GM18511 (cell line): Measurements from ENCODE around the gene LIG4.

Source experiments
- ATAC-seq: cut with Tn5 transposase; IDR thresholded peaks from one replicate; pipeline ENCODE4 v1.9.1; 2021; ENCODE audit warnings: mild to moderate bottlenecking, moderate library complexity; ENCODE audit not compliant: unreplicated experiment

LIG4 gene

DNA sequence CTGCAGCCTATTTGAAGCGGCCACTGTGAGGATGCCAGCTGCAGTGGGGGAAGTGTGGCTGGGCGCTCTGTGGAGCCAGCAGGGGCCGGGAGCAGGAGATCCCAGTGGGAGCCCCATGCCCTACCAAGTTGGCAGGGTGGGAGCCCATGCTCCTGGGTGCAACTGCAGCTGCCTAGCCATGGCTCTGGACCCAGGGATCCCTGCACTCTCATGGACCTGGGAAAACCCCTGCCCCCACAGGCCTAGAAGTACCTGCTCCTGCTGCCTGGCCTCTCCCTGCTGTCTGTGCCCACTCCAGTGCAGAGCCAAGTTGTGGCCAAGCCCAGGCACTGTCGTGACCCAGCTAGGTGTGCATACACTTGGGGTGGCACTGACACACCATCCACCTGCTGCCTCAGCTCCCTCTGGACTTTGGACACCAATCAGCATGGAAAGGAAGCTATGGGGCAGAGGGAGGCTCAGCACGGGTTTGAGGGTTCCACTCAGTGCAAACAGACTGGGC, 20.9 kb downstream of the LIG4 start:
- no peak for ATAC-seq

DNA sequence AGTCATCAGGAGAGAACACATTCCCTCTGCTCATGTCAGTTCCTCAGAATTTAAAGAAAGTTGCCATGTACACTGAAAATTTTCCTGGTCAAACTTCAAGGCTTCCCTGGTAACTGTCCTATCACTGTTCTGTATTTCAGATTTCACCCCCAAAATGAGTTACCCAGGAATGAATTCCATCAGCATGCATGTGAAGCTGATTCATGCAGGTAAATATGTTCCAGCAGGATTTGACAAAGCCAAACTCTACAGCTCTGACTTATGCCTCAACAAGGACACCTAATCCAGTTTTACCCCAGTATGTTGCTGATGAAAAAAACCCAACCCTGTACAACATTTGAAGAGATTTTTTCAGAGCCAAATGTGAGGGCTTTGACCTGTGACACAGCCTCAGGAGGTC, 21.5 kb downstream of the LIG4 start:
- no peak for ATAC-seq

DNA sequence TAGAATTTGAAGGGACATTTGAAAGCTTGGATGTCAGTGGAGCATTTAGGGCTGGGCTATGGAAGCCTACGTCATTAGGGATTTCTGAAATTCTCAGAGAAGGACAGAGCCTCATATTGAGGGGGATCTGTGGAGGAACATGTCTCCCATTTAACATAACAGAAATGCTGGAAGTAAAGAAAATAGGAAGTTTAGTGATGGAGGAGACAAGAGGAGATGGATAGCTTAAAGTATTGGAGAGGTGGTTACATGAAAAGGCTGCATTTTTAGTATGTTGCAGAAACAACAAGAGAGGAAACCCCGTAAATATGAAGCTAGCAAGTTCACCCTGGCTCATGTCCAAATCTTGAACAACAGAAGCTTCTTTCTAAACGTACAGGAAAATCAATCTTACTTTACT, 24.4 kb downstream of the LIG4 start:
- ATAC-seq: no peak

DNA sequence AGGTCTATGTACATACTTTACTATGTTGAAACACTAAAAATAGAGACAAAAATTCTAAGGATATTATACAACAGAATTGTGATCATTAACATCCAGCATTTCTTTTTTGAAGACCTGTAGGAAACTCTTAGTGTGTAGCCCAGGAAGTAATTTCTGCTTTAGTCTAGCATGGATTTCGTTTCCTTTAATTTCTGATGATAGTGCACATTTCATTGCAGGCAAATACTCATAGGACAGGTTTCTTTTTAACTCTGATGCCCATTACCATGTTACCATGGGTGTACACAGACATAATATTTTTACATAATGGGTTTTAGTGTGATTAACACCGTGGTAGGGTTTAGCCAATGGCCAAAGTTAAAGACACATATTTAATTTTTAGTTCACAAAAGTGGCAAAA, 27.1 kb downstream of the LIG4 start:
- no peak for ATAC-seq

DNA sequence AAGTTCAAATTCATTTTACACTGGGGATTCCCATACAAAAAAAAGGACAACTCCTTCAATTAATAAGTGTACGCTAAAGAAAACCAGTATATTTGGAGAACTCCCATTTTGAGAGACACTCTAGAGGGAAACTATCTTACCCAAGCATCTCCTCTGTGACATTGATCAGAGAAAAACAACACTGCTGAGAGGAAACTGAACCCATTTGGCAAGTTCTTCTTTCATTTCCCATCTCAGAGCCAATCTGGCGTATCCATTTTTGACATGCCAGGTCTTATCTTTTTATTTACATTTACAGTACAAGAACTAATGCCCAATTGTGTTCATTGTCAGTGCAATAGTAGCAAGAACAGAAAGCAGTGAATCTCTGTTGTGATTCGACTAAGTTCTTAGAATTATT, 30.1 kb downstream of the LIG4 start:
- ATAC-seq: no peak

DNA sequence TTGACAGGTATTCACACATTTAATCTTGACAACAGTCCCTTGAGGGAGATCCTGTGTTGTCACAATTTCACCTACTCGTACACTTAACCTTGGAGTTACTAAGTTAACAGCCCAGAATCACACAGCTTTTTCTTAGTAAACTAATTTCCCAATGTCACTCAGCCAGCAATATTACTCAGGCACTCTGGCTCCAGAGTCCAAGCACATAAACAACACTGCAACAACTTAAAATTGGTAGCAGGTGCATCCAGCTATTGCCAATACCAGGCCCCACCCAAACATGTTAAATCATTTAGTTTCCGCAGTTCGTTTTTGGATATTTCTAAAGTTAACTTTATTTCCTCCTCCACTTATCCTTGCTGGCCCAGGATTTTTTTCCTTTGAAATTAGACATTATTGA, 32.7 kb downstream of the LIG4 start:
- no peak for ATAC-seq

DNA sequence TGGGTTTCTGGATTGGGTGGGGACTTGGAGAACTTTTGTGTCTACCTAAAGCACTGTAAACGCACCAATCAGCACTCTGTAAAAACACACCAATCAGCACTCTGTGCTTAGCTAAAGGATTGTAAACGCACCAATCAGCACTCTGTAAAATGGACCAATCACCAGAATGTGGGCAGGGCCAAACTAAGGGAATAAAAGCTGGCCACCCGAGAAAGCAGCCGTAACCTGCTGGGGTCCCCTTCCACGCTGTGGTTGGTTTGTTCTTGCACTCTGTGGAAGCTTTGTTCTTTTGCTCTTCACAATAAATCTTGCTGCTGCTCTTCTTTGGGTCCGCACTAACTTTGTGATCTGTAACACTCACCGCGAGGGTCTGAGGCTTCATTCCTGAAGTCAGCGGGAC, 37.3 kb downstream of the LIG4 start:
- ATAC-seq: no peak

DNA sequence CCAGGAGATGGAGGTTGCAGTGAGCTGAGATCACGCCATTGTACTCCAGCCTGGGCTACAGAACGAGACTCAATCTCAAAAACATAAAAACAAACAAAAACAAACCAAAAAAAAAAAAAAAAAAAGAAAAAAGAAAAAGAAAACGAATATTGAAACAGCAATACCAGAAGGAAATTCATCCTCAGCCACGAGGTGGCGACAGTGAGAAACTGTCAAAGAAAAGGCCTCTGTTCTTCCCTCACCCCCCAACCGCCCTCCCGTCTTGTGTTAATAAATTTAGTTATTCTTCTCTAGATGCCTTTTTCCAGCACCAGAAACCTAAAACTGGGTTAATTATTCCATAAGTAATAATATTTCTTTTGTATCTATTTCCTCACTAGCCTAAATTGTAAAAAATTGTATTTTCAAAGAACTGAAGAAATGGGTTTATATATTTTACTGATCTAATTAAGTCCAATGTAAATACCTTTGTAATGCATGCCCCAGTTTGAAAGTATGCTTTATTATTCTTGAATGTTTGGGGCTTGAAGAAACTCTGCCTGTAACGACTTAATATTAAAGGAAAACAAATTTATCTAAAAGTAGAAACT, 38.6 kb downstream of the LIG4 start:
- peak; percentile 72 for ATAC-seq

DNA sequence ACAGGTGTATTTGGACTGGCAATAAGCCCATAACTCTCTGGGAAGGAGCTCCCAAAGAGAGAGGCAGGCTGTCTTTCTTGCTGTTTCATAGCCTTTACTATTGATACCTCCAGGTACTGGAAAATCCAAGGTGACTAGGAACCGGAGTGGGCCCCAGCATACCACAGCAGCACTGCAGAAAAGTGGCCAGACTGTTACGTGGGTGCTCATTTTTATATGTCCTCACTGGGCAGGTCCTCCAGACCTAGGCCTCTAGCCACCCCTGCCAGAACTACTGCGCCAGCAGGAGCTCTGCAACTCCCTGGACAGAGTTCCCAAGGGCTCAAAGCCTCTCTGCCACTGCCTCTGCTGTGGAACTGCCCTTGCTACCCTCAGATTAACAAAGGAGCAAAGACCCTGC, 46.4 kb downstream of the LIG4 start:
- no peak for ATAC-seq

DNA sequence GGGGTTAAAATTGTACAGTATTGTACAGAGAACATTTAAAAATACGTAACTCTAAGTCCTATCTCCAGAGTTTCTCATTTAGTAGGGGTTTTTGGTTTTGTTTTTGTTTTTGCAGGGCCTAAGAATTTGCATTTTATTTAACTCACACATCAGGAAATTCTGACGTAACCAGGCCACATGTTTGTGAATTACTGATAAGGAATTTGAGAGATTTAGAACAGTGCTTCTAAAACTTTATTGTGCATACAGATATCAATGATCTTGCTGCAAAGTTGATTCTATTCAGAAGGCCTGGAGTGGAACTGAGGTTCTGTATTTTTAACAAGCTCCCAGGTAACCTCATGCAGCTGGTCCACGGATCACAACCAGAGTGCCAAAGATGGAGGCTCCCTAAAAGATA, 49.3 kb downstream of the LIG4 start:
- ATAC-seq: no peak

DNA sequence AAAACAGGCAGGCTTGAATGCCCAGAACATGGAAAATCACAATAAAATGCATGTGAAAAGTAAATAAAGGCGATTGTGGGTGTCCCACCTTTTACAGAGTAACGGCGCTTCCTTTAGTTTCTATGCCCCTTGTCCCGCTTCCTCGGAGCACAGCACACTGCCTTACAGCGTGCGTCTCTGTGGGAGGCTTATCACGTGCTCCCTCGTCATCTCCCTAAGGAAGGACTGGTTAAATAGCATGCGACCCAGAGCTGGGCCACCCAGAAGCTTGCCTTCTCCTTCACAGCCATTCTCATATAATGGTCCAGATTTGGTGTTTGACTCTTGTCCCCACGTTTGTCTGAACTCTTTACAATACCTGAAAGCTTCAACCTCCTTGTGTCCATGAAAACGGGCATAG, 56.6 kb downstream of the LIG4 start:
- ATAC-seq: no peak
